ENCODE results near the gene MAMLD1.

Gene MAMLD1

DNA sequence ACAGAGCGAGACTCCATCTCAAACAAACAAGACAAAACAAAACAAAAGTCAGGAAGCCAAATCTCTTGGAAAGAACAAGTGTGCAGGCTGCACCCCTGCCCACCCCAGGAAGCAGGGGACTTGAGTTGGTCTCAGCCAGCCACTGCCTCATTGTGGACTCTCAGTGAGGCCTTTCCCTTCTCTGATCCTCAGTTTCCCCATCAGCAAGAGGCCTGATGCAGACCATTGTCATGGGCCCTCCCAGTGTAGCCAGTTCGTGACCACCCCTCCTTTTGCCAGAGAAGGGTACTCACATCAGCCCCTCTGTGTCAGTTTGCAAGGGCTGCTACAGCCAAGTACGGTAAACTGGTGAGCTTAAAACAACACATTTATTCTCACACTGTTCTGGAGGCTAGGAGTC is 48.9 kb upstream of the MAMLD1 start (continued):
- TF ChIP-seq, protein P1, sequence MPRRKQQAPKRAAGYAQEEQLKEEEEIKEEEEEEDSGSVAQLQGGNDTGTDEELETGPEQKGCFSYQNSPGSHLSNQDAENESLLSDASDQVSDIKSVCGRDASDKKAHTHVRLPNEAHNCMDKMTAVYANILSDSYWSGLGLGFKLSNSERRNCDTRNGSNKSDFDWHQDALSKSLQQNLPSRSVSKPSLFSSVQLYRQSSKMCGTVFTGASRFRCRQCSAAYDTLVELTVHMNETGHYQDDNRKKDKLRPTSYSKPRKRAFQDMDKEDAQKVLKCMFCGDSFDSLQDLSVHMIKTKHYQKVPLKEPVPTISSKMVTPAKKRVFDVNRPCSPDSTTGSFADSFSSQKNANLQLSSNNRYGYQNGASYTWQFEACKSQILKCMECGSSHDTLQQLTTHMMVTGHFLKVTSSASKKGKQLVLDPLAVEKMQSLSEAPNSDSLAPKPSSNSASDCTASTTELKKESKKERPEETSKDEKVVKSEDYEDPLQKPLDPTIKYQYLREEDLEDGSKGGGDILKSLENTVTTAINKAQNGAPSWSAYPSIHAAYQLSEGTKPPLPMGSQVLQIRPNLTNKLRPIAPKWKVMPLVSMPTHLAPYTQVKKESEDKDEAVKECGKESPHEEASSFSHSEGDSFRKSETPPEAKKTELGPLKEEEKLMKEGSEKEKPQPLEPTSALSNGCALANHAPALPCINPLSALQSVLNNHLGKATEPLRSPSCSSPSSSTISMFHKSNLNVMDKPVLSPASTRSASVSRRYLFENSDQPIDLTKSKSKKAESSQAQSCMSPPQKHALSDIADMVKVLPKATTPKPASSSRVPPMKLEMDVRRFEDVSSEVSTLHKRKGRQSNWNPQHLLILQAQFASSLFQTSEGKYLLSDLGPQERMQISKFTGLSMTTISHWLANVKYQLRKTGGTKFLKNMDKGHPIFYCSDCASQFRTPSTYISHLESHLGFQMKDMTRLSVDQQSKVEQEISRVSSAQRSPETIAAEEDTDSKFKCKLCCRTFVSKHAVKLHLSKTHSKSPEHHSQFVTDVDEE (CRISPR knock-in tag; IDR thresholded peaks at IDR 0.05), result no peak
- TF ChIP-seq TOX (CRISPR knock-in tag; IDR thresholded peaks at IDR 0.05; ENCODE audit: borderline replicate concordance), result no peak
- TF ChIP-seq SNAI2 (CRISPR knock-in tag; IDR thresholded peaks at IDR 0.05), result no peak
- TF ChIP-seq ZNF70 (CRISPR knock-in tag; IDR thresholded peaks at IDR 0.05), result no peak

DNA sequence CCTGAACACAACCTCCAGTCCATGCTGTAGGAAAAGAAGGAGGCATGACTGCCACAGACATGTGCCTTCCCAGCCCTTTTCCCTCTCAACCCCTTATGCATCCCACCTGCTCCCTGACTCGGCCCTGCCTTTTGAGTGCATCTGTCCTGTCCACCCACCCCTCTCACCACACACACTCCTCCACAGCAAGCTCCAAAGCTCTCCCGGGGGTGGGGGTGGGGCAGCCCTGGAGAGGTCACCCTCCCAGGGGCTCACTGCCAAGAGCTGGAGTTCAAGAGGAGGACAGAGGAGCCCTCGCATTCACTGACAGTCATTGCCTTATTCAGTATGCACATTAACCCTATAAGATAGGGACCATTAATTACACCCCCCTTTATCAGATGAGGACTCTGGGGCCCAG is 46.6 kb upstream of the MAMLD1 start:
- no peak for ATAC-seq
- TF ChIP-seq GLIS3 (CRISPR knock-in tag; IDR thresholded peaks at IDR 0.05) (no peak), ESRRG (CRISPR knock-in tag; IDR thresholded peaks at IDR 0.05) (no peak), ISL1 (CRISPR knock-in tag; IDR thresholded peaks at IDR 0.05) (no peak), ZC3H10 (CRISPR knock-in tag; IDR thresholded peaks at IDR 0.05) (no peak)
- TF ChIP-seq, protein P2, sequence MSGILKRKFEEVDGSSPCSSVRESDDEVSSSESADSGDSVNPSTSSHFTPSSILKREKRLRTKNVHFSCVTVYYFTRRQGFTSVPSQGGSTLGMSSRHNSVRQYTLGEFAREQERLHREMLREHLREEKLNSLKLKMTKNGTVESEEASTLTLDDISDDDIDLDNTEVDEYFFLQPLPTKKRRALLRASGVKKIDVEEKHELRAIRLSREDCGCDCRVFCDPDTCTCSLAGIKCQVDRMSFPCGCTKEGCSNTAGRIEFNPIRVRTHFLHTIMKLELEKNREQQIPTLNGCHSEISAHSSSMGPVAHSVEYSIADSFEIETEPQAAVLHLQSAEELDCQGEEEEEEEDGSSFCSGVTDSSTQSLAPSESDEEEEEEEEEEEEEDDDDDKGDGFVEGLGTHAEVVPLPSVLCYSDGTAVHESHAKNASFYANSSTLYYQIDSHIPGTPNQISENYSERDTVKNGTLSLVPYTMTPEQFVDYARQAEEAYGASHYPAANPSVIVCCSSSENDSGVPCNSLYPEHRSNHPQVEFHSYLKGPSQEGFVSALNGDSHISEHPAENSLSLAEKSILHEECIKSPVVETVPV (CRISPR knock-in tag; IDR thresholded peaks at IDR 0.05), result no peak
- TF ChIP-seq, protein P3, sequence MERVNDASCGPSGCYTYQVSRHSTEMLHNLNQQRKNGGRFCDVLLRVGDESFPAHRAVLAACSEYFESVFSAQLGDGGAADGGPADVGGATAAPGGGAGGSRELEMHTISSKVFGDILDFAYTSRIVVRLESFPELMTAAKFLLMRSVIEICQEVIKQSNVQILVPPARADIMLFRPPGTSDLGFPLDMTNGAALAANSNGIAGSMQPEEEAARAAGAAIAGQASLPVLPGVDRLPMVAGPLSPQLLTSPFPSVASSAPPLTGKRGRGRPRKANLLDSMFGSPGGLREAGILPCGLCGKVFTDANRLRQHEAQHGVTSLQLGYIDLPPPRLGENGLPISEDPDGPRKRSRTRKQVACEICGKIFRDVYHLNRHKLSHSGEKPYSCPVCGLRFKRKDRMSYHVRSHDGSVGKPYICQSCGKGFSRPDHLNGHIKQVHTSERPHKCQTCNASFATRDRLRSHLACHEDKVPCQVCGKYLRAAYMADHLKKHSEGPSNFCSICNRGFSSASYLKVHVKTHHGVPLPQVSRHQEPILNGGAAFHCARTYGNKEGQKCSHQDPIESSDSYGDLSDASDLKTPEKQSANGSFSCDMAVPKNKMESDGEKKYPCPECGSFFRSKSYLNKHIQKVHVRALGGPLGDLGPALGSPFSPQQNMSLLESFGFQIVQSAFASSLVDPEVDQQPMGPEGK (CRISPR knock-in tag; IDR thresholded peaks at IDR 0.05; ENCODE audit: borderline replicate concordance), result no peak

DNA sequence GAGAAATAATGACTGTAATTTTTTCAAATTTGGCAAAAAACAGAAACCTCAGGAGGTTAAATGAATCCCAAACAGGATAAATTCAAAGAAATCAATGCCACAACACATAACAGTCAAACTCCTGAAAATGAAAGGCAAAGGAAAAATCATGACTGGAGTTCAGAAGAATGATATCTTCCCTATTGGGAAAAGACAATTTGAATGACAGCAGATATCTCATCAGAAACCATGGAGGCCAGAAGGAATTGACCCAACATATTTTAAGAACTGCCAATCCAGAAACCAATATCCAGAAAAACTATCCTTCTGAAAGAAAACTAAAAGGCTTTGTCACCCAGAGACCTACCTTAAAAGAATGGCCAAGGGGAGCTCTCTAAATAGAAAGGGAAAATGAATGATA is 40.1 kb upstream of the MAMLD1 start:
- no peak for ATAC-seq
- TF ChIP-seq, protein P3 (CRISPR knock-in tag; IDR thresholded peaks at IDR 0.05; ENCODE audit: borderline replicate concordance), result no peak
- no peak for TF ChIP-seq BACH2 (CRISPR knock-in tag; IDR thresholded peaks at IDR 0.05; ENCODE audit: borderline replicate concordance)
- TF ChIP-seq OSR1 (CRISPR knock-in tag; IDR thresholded peaks at IDR 0.05), result no peak
- TF ChIP-seq, protein P4, sequence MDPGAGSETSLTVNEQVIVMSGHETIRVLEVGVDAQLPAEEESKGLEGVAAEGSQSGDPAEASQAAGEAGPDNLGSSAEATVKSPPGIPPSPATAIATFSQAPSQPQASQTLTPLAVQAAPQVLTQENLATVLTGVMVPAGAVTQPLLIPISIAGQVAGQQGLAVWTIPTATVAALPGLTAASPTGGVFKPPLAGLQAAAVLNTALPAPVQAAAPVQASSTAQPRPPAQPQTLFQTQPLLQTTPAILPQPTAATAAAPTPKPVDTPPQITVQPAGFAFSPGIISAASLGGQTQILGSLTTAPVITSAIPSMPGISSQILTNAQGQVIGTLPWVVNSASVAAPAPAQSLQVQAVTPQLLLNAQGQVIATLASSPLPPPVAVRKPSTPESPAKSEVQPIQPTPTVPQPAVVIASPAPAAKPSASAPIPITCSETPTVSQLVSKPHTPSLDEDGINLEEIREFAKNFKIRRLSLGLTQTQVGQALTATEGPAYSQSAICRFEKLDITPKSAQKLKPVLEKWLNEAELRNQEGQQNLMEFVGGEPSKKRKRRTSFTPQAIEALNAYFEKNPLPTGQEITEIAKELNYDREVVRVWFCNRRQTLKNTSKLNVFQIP (CRISPR knock-in tag; IDR thresholded peaks at IDR 0.05; ENCODE audit: borderline replicate concordance, low read depth), result no peak
- TF ChIP-seq ESRRG (CRISPR knock-in tag; IDR thresholded peaks at IDR 0.05), result no peak
- TF ChIP-seq ZNF565 (CRISPR knock-in tag; conservative IDR thresholded peaks at IDR 0.05; ENCODE audit: low read depth), result no peak
- TF ChIP-seq TCF4 (CRISPR knock-in tag; IDR thresholded peaks at IDR 0.05; ENCODE audit: borderline replicate concordance), result no peak
- no peak for TF ChIP-seq TOX (CRISPR knock-in tag; IDR thresholded peaks at IDR 0.05; ENCODE audit: borderline replicate concordance)
- TF ChIP-seq GLIS3 (CRISPR knock-in tag; IDR thresholded peaks at IDR 0.05), result no peak
- no peak for TF ChIP-seq ARNTL (CRISPR knock-in tag; IDR thresholded peaks at IDR 0.05; ENCODE audit: borderline replicate concordance, low read depth)
- TF ChIP-seq RARB (CRISPR knock-in tag; IDR thresholded peaks at IDR 0.05), result no peak
- no peak for TF ChIP-seq ISL1 (CRISPR knock-in tag; IDR thresholded peaks at IDR 0.05)
- no peak for TF ChIP-seq ZC3H10 (CRISPR knock-in tag; IDR thresholded peaks at IDR 0.05)
- TF ChIP-seq ZNF70 (CRISPR knock-in tag; IDR thresholded peaks at IDR 0.05), result no peak

DNA sequence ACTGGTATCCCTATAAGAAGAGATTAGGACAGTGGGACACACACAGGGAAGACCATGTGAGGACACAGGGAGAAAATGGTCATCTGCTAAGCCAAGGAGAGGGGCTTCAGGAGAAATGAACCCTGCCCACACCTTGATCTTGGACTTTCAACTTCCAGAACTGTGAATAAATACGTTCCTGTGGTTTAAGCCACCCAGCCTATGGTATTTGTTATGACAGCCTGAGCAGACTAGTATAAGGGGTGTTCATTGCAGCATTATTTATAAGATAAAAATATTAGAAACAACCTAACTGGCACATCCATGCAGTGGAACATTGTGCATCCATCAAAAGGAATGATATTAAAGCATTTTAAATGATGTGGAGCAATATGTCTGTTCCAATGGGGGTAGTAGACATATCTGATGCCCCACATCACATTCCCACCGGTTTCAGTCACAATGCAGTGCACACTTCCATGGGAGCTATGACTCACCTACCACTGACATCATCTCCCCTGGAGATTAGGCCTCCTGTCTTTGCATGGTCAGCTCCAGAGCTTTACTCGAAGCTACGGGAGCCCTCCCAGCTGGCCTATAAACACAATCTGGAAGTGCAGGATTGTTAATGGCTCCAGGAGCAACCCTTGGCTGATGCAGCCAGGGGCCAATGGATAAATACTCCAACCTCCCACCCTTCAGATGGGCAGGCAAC is 38.9 kb upstream of the MAMLD1 start:
- peak; percentile 80 for ATAC-seq
- TF ChIP-seq ISL1 (CRISPR knock-in tag; IDR thresholded peaks at IDR 0.05) (no peak), ZFP30 (CRISPR knock-in tag; IDR thresholded peaks at IDR 0.05) (no peak), TCF4 (CRISPR knock-in tag; IDR thresholded peaks at IDR 0.05; ENCODE audit: borderline replicate concordance) (no peak), ARNTL (CRISPR knock-in tag; IDR thresholded peaks at IDR 0.05; ENCODE audit: borderline replicate concordance, low read depth) (no peak), SNAI2 (CRISPR knock-in tag; IDR thresholded peaks at IDR 0.05) (no peak), TOX (CRISPR knock-in tag; IDR thresholded peaks at IDR 0.05; ENCODE audit: borderline replicate concordance) (no peak), BACH2 (CRISPR knock-in tag; IDR thresholded peaks at IDR 0.05; ENCODE audit: borderline replicate concordance) (no peak)
- TF ChIP-seq, protein P2 (CRISPR knock-in tag; IDR thresholded peaks at IDR 0.05), result no peak
- TF ChIP-seq, protein P4 (CRISPR knock-in tag; IDR thresholded peaks at IDR 0.05; ENCODE audit: borderline replicate concordance, low read depth), result no peak
